K562 (cell line): ENCODE data around the gene PLEKHN1. TPM values are rescaled to one million over a fixed set of nuclear protein-coding genes. Genes with fewer than 3 reads are reported as not detected.

ENCODE experiments used
- ATAC-seq: fragments of 200-7000 bp; cut with Tn5 transposase; 3 replicates; pipeline ENCODE4 v1.9.1; 2020; ENCODE audit warnings: moderate library complexity
- BruUV-seq: library from RNA; stranded (reverse); fragments of 400-500 nt; replicated peaks from 2 replicates; lab custom pipeline; 2021; lab: Mats Ljungman, UMichigan
- CTCF ChIA-PET: fragments of 300-600 bp; formaldehyde crosslinking; extraction: SDS; loops from one replicate; lab custom pipeline; 2021; ENCODE audit warnings: low intra/inter-chr PET ratio; lab: Yijun Ruan, JAX
- POLR2A ChIA-PET: fragments of 300-600, 350-650 bp; sonication (Branson Sonifier 250); formaldehyde crosslinking; extraction: SDS; loops from one replicate; lab custom pipeline; 2021; ENCODE audit warnings: antibody characterized with exemption, inconsistent platforms; lab: Yijun Ruan, JAX
- DNase-seq, 4 experiments: peaks; one replicate each; pipeline versions ENCODE4 v3.0.0 to v3.0.0-alpha.2; 2011 to 2018; ENCODE audit warnings: low spot score in 3 of 4, mixed read lengths in 3 of 4; ENCODE audit errors: extremely low read depth in 1 of 4
- FAIRE-seq: peaks from 2 replicates; lab custom pipeline; 2011; peaks lifted over from hg19 to GRCh38; lab: Jason Lieb, UNC
- H2AFZ ChIP-seq: 2 replicates; pipeline ENCODE4 v1.6.0; 2011; ENCODE audit warnings: low read depth, low read length, control low read depth, inconsistent platforms
- H3K27ac ChIP-seq: fragments of 200-600 bp; 3 replicates; pipeline ENCODE4 v1.8.0; 2011; ENCODE audit warnings: low read depth, mild to moderate bottlenecking, control low read depth, inconsistent platforms, low read length, moderate library complexity, mixed read lengths; ENCODE audit errors: extremely low read depth
- H3K27me3 ChIP-seq, 2 experiments: fragments of 300-600 bp in 1 of 2; 2 replicates in 1 of 2; 3 replicates in 1 of 2; pipeline versions ENCODE4 v1.6.0 to v1.8.0; 2011; ENCODE audit warnings: inconsistent platforms in 2 of 2, low read length in 2 of 2, mild to moderate bottlenecking in 1 of 2, mixed read lengths in 1 of 2, moderate library complexity in 1 of 2; ENCODE audit not compliant: control insufficient read depth in 2 of 2, insufficient read depth in 2 of 2
- H3K36me3 ChIP-seq: fragments of 300-600 bp; 3 replicates; pipeline ENCODE4 v1.8.0; 2011; ENCODE audit warnings: mild to moderate bottlenecking, low read length, inconsistent platforms; ENCODE audit not compliant: control insufficient read depth, insufficient read depth
- H3K4me1 ChIP-seq, 2 experiments: fragments of 200-600 bp in 1 of 2; replicated peaks in 1 of 2; 2 replicates in 1 of 2; 3 replicates in 1 of 2; pipeline versions ENCODE4 v1.5.1 to v1.8.0; 2011; ENCODE audit warnings: inconsistent platforms in 2 of 2, low read length in 2 of 2, mild to moderate bottlenecking in 1 of 2, mixed read lengths in 1 of 2, moderate library complexity in 1 of 2; ENCODE audit not compliant: control insufficient read depth in 2 of 2, insufficient read depth in 2 of 2
- H3K4me2 ChIP-seq: 2 replicates; pipeline ENCODE4 v1.6.1; 2011; ENCODE audit warnings: low read length, control low read depth, inconsistent platforms, mixed read lengths; ENCODE audit not compliant: insufficient read depth
- H3K4me3 ChIP-seq: fragments of 200-600 bp; sonication (generic), shearing (Covaris generic); 2 replicates; pipeline ENCODE4 v1.5.1; 2016; ENCODE audit warnings: control low read depth, inconsistent platforms
- H3K79me2 ChIP-seq: fragments of 200-600 bp; 3 replicates; pipeline ENCODE4 v1.8.0; 2011; ENCODE audit warnings: low read length, inconsistent platforms; ENCODE audit not compliant: control insufficient read depth, insufficient read depth
- H3K9ac ChIP-seq, 2 experiments: 2 replicates each; pipeline versions ENCODE4 v1.6.0 to v1.6.1; 2011; ENCODE audit warnings: low read depth in 2 of 2, low read length in 2 of 2, control low read depth in 1 of 2, inconsistent platforms in 1 of 2, mild to moderate bottlenecking in 1 of 2, mixed read lengths in 1 of 2; ENCODE audit not compliant: insufficient read depth in 1 of 2
- H3K9me1 ChIP-seq: one replicate; pipeline ENCODE4 v1.6.0; 2011; ENCODE audit warnings: inconsistent platforms, mild to moderate bottlenecking, low read length, moderate library complexity; ENCODE audit not compliant: control insufficient read depth, insufficient read depth
- H3K9me3 ChIP-seq: replicated peaks from 2 replicates; pipeline ENCODE4 v1.5.1; 2011; ENCODE audit warnings: low read depth, low read length, inconsistent platforms; ENCODE audit not compliant: control insufficient read depth, insufficient read depth
- H4K20me1 ChIP-seq: replicated peaks from 2 replicates; pipeline ENCODE4 v1.6.1; 2011; ENCODE audit warnings: low read length, inconsistent platforms, mixed read lengths; ENCODE audit not compliant: control insufficient read depth, insufficient read depth
- AFF1 ChIP-seq, 2 experiments: fragments of 450-650 bp; IDR thresholded peaks; 2 replicates each; pipeline ENCODE4 v1.6.1; 2018; ENCODE audit warnings: mild to moderate bottlenecking in 2 of 2, low read depth in 1 of 2; ENCODE audit not compliant: partially characterized antibody in 2 of 2
- DIDO1 ChIP-seq: fragments of 450-650 bp; IDR thresholded peaks from 2 replicates; pipeline ENCODE4 v1.6.1; 2016; ENCODE audit warnings: low read depth, missing biosample characterization, missing genetic modification characterization
- FOXJ3 ChIP-seq: sonication (generic); formaldehyde crosslinking; IDR thresholded peaks from 2 replicates; pipeline ENCODE4 v1.4.0; 2020; ENCODE audit warnings: mild to moderate bottlenecking, missing genetic modification reagents
- HIVEP1 ChIP-seq: fragments of 250-450 bp; sonication (Bioruptor Pico); IDR thresholded peaks from 2 replicates; pipeline ENCODE4 v1.4.0; 2020; ENCODE audit warnings: mild to moderate bottlenecking
- HNRNPL ChIP-seq: fragments of 200-400 bp; formaldehyde crosslinking; IDR thresholded peaks from 2 replicates; pipeline ENCODE4 v1.6.1; 2017; ENCODE audit warnings: low read depth, mild to moderate bottlenecking, low read length
- IRF2 ChIP-seq: sonication (generic); formaldehyde crosslinking; IDR thresholded peaks from 2 replicates; pipeline ENCODE4 v1.8.1; 2022; ENCODE audit warnings: mild to moderate bottlenecking, missing genetic modification reagents
- MAFG ChIP-seq: fragments of 450-650 bp; conservative IDR thresholded peaks from 2 replicates; pipeline ENCODE4 v1.6.1; 2016; ENCODE audit warnings: missing genetic modification characterization, missing compliant biosample characterization
- MECOM ChIP-seq: fragments of 250-450 bp; sonication (Bioruptor Pico); IDR thresholded peaks from 2 replicates; pipeline ENCODE4 v1.8.0; 2022; ENCODE audit warnings: inconsistent platforms
- MED1 ChIP-seq: sonication (generic); formaldehyde crosslinking; IDR thresholded peaks from 2 replicates; pipeline ENCODE4 v1.8.1; 2023; ENCODE audit warnings: missing genetic modification reagents, borderline replicate concordance
- MITF ChIP-seq: IDR thresholded peaks from 2 replicates; pipeline ENCODE4 v1.6.1; 2014; ENCODE audit warnings: antibody characterized with exemption
- POLR2AphosphoS5 ChIP-seq: IDR thresholded peaks from 2 replicates; pipeline ENCODE4 v1.6.1; 2011; ENCODE audit warnings: mild to moderate bottlenecking, low read depth, low read length, moderate library complexity; ENCODE audit not compliant: control insufficient read depth, insufficient read depth
- SIRT6 ChIP-seq: IDR thresholded peaks from one replicate; pipeline ENCODE4 v1.6.1; 2012; ENCODE audit warnings: low read depth, mild to moderate bottlenecking, control low read depth, inconsistent platforms, low read length, moderate library complexity
- ZBED1 ChIP-seq: IDR thresholded peaks from 2 replicates; pipeline ENCODE4 v1.6.1; 2014
- ZC3H8 ChIP-seq: fragments of 450-650 bp; IDR thresholded peaks from 2 replicates; pipeline ENCODE4 v1.6.1; 2017
- ZNF121 ChIP-seq: sonication (generic); formaldehyde crosslinking; conservative IDR thresholded peaks from 2 replicates; pipeline ENCODE4 v1.8.0; 2022; ENCODE audit warnings: missing genetic modification reagents
- ZNF408 ChIP-seq: fragments of 250-450 bp; sonication (Bioruptor Pico); IDR thresholded peaks from 2 replicates; pipeline ENCODE4 v1.4.0; 2020; ENCODE audit warnings: low read depth, mild to moderate bottlenecking, moderate library complexity
- WGBS: fragments of 100-300 bp; shearing (Covaris generic); methylation state at CpG from one replicate; pipeline ENCODE4 v1.1.6; 2016; ENCODE audit warnings: low coverage, mixed read lengths; ENCODE audit not compliant: insufficient coverage; ENCODE audit errors: missing lambda C conversion rate; 5-methylcytosine and 5-hydroxymethylcytosine counted together
- in situ Hi-C: fragments of 300-500 bp; cut with MboI; formaldehyde crosslinking; loops from 4 replicates; pipeline ENCODE4 v1.15.0; 2018; ENCODE audit warnings: inconsistent platforms, mixed read lengths
- intact Hi-C: fragments of 100-400 bp; cut with micrococcal nuclease; formaldehyde crosslinking; loops from 2 replicates; pipeline ENCODE4 v1.14.2; 2022
- polyA plus RNA-seq, 8 experiments: library from polyadenylated mRNA; depleted of rRNA in 4 of 8; stranded (reverse) in 5 of 8; unstranded in 3 of 8; fragments of >200 nt; fragmentation: Nextera tagmentation in 2 of 8; fragmentation: Illumina TruSeq in 1 of 8; extraction: Ambion mirVana in 2 of 8; extraction: Trizol in 1 of 8; gene quantifications; 2 replicates each; pipeline versions ENCODE4 v1.2.1 to v1.2.3, GENCODE V29; 2011 to 2014; ENCODE audit warnings: inconsistent platforms in 1 of 8, missing spikeins in 1 of 8
- total RNA-seq, 7 experiments: library from RNA; depleted of rRNA in 6 of 7; stranded (reverse); fragments of >200 nt in 6 of 7; fragmentation: Illumina TruSeq in 2 of 7; extraction: Trizol in 2 of 7; gene quantifications; 2 replicates each; pipeline versions ENCODE4 v1.2.1 to v1.2.3, GENCODE V29; 2011 to 2021; ENCODE audit warnings: low replicate concordance in 1 of 7

The PLEKHN1 gene
- total and polyA plus RNA-seq, 9 of the 15 experiments (the other 6 are each of a cell fraction or from before 2014, with no cell fraction given) = 0.07 to 1.5 (median 0.13) TPM; not detected in 2

- intact Hi-C loops (no loop called here), in situ Hi-C loops (no loop called here)
- Histone ChIP-seq H3K4me1 (peaks cover 13 to 71% of the 10 kb centered on the region in 2 experiments), H3K36me3 (peaks cover 65% of the 10 kb centered on the region), H2AFZ (peak within 1 kb of the TSS; percentile 64), H3K9ac (peak within 1 kb of the TSS; percentile 87 to 99), H3K27ac (peak within 1 kb of the TSS; percentile 71), H3K4me3 (peak within 1 kb of the TSS; percentile 88), H4K20me1 (peaks cover 7% of the 10 kb centered on the region), H3K79me2 (peaks cover 46% of the 10 kb centered on the region), H3K27me3 (no peaks in the 10 kb centered on the region), H3K9me3 (no peaks in the 10 kb centered on the region), H3K9me1 (no peaks in the 10 kb centered on the region), H3K4me2 (peak within 1 kb of the TSS; percentile 99)
- ATAC-seq = peak; percentile 90
- WGBS = 4% methylated on average over 72 of the region's 101 CpGs
- ChIA-PET POLR2A (interaction anchor here (0.6 to 1.2 kb wide), 5 partner anchors 10 to 54 kb away, joined by 3 to 7 read pairs (median 4); no protein-coding TSS in a partner anchor), CTCF (no interaction called here)
- peak; percentile 89 for FAIRE-seq
- BruUV-seq = TSS peak; percentile 82
- peak; percentile 86 to 96 (median 91) for DNase-seq
- TF ChIP-seq POLR2AphosphoS5 = peak; percentile 56; the same call in 1 of the 2 replicates
- 0 out of 2 replicates have a peak, but pooled peaks have one; percentile 40 for TF ChIP-seq HIVEP1
- TF ChIP-seq ZBED1 = no peak
- peak; percentile 67; the same call in 1 of the 2 replicates for TF ChIP-seq DIDO1 (tag)
- TF ChIP-seq ZNF408 (CRISPR knock-in tag) = no peak
- no peak for TF ChIP-seq MECOM (CRISPR knock-in tag)
- 0 out of 2 replicates have a peak, but pooled peaks have one; percentile 27 for TF ChIP-seq HNRNPL
- TF ChIP-seq MITF = no peak
- no peak for TF ChIP-seq IRF2 (CRISPR knock-in tag)
- no peak for TF ChIP-seq SIRT6
- no peak for TF ChIP-seq FOXJ3 (CRISPR knock-in tag)
- no peak for TF ChIP-seq MAFG (tag)
- TF ChIP-seq ZC3H8 = no peak
- TF ChIP-seq AFF1 (IDR thresholded peaks at IDR 0.05; ENCODE audit: low read depth in 1 of 2, partially characterized antibody in 2 of 2) = peak in 1 of 2 experiments; percentile 65
- TF ChIP-seq MED1 (CRISPR knock-in tag) = no peak
- TF ChIP-seq ZNF121 = no peak
These were observed 7.2 kb upstream of the PLEKHN1 start, which contains the start of gene NOC2L for GRCh38 chr1:958823-959730. Gene NOC2L (minus strand): TSS chr1:959256. CDS start chr1:959240, 16 bp downstream.
